HCT116 (cell line): Measurements from ENCODE around the gene NCOA1.

Source experiments
- EGR1 ChIP-seq: IDR thresholded peaks from 2 replicates; pipeline ENCODE4 v1.6.1; 2012; ENCODE audit warnings: low read depth
- ELF1 ChIP-seq: IDR thresholded peaks from 2 replicates; pipeline ENCODE4 v1.6.1; 2012; ENCODE audit warnings: low read depth, borderline replicate concordance
- EZH2 ChIP-seq: fragments of 200-600 bp; sonication (generic); IDR thresholded peaks from 2 replicates; pipeline ENCODE4 v1.6.1; 2017; ENCODE audit warnings: antibody characterized with exemption, mixed run types
- FOSL1 ChIP-seq: IDR thresholded peaks from 2 replicates; pipeline ENCODE4 v1.6.1; 2012; ENCODE audit warnings: low read depth
- JUND ChIP-seq: IDR thresholded peaks from 2 replicates; pipeline ENCODE4 v1.6.1; 2012
- POLR2A ChIP-seq: IDR thresholded peaks from 2 replicates; pipeline ENCODE4 v1.7.0; 2011; ENCODE audit warnings: borderline replicate concordance; ENCODE audit not compliant: insufficient read depth, insufficient read length; ENCODE audit errors: extremely low read depth
- POLR2AphosphoS5 ChIP-seq: IDR thresholded peaks from 2 replicates; pipeline ENCODE4 v1.6.1; 2011; ENCODE audit warnings: mild to moderate bottlenecking, low read depth, low read length, moderate library complexity
- RAD21 ChIP-seq: IDR thresholded peaks from 2 replicates; pipeline ENCODE4 v1.6.1; 2012; ENCODE audit warnings: low read depth, mild to moderate bottlenecking
- SRF ChIP-seq: IDR thresholded peaks from 2 replicates; pipeline ENCODE4 v1.6.1; 2012; ENCODE audit warnings: low read depth
- YY1 ChIP-seq: IDR thresholded peaks from 2 replicates; pipeline ENCODE4 v1.6.1; 2011; ENCODE audit warnings: low read length, low read depth, moderate library complexity, mild to moderate bottlenecking; ENCODE audit not compliant: insufficient replicate concordance; ENCODE audit errors: extremely low read depth
- ZNF274 ChIP-seq: fragments of 200-500 bp; sonication (Bioruptor generic); IDR thresholded peaks from 2 replicates; pipeline ENCODE4 v1.6.1; 2014; ENCODE audit warnings: mild to moderate bottlenecking, low read depth, low read length, inconsistent platforms
- TF ChIP-seq, protein P1 (sequence below), 3 experiments: fragments of 200-600 bp in 1 of 3; sonication (generic) in 1 of 3; IDR thresholded peaks in 2 of 3; conservative IDR thresholded peaks in 1 of 3; 2 replicates each; pipeline ENCODE4 v1.5.1; 2012 to 2017; ENCODE audit warnings: low read depth in 2 of 3, low read length in 2 of 3, antibody characterized with exemption in 1 of 3, borderline replicate concordance in 1 of 3, control low read depth in 1 of 3, mild to moderate bottlenecking in 1 of 3, mixed read lengths in 1 of 3, mixed run types in 1 of 3, moderate library complexity in 1 of 3; ENCODE audit not compliant: insufficient read depth in 1 of 3
- TF ChIP-seq, protein P2 (sequence below): IDR thresholded peaks from 2 replicates; pipeline ENCODE4 v1.6.1; 2012
- TF ChIP-seq, protein P3 (sequence below): IDR thresholded peaks from 2 replicates; pipeline ENCODE4 v1.6.1; 2012; ENCODE audit warnings: low read depth

DNA sequence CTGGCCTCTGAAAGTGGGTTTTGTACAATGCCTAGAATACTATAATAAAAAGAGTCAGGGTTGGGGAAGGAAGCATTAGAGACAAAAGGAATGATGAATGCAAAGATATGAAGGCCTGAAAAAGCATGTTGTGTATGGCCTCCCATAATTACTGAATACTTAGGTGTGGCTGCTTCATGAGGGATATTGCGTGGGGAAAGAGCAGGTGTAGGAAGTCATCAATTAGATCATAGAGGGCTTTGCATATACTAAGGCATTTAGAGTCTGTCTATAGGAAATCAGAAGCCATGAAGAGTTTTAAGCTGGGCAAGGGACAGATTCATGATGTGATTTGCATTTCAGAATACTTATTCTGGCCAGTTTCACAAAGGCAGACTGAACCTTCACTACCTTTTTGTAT lies 48.2 kb downstream of the NCOA1 start:
- no peak for TF ChIP-seq POLR2A
- no peak for TF ChIP-seq YY1
- TF ChIP-seq, protein P1, sequence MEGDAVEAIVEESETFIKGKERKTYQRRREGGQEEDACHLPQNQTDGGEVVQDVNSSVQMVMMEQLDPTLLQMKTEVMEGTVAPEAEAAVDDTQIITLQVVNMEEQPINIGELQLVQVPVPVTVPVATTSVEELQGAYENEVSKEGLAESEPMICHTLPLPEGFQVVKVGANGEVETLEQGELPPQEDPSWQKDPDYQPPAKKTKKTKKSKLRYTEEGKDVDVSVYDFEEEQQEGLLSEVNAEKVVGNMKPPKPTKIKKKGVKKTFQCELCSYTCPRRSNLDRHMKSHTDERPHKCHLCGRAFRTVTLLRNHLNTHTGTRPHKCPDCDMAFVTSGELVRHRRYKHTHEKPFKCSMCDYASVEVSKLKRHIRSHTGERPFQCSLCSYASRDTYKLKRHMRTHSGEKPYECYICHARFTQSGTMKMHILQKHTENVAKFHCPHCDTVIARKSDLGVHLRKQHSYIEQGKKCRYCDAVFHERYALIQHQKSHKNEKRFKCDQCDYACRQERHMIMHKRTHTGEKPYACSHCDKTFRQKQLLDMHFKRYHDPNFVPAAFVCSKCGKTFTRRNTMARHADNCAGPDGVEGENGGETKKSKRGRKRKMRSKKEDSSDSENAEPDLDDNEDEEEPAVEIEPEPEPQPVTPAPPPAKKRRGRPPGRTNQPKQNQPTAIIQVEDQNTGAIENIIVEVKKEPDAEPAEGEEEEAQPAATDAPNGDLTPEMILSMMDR (IDR thresholded peaks at IDR 0.05 in 2 of 3, conservative IDR thresholded peaks at IDR 0.05 in 1 of 3; ENCODE audit: borderline replicate concordance in 1 of 3, insufficient read depth in 1 of 3, low read depth in 2 of 3, low read length in 2 of 3) = no peak
- TF ChIP-seq ZNF274 = no peak
- no peak for TF ChIP-seq RAD21
- TF ChIP-seq, protein P2, sequence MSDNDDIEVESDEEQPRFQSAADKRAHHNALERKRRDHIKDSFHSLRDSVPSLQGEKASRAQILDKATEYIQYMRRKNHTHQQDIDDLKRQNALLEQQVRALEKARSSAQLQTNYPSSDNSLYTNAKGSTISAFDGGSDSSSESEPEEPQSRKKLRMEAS = no peak
- TF ChIP-seq EGR1 = no peak
- TF ChIP-seq, protein P3, sequence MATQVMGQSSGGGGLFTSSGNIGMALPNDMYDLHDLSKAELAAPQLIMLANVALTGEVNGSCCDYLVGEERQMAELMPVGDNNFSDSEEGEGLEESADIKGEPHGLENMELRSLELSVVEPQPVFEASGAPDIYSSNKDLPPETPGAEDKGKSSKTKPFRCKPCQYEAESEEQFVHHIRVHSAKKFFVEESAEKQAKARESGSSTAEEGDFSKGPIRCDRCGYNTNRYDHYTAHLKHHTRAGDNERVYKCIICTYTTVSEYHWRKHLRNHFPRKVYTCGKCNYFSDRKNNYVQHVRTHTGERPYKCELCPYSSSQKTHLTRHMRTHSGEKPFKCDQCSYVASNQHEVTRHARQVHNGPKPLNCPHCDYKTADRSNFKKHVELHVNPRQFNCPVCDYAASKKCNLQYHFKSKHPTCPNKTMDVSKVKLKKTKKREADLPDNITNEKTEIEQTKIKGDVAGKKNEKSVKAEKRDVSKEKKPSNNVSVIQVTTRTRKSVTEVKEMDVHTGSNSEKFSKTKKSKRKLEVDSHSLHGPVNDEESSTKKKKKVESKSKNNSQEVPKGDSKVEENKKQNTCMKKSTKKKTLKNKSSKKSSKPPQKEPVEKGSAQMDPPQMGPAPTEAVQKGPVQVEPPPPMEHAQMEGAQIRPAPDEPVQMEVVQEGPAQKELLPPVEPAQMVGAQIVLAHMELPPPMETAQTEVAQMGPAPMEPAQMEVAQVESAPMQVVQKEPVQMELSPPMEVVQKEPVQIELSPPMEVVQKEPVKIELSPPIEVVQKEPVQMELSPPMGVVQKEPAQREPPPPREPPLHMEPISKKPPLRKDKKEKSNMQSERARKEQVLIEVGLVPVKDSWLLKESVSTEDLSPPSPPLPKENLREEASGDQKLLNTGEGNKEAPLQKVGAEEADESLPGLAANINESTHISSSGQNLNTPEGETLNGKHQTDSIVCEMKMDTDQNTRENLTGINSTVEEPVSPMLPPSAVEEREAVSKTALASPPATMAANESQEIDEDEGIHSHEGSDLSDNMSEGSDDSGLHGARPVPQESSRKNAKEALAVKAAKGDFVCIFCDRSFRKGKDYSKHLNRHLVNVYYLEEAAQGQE = no peak
- TF ChIP-seq EZH2 = no peak
- no peak for TF ChIP-seq SRF
- TF ChIP-seq ELF1 = no peak
- TF ChIP-seq JUND = no peak
- no peak for TF ChIP-seq FOSL1
- no peak for TF ChIP-seq POLR2AphosphoS5
